Hepatic stellate cell (primary cell): Measurements from ENCODE around the gene PARL.

Experiments
- DNase-seq: peaks from one replicate; pipeline ENCODE4 v3.0.0; 2011; ENCODE audit warnings: low spot score

The PARL gene

DNA sequence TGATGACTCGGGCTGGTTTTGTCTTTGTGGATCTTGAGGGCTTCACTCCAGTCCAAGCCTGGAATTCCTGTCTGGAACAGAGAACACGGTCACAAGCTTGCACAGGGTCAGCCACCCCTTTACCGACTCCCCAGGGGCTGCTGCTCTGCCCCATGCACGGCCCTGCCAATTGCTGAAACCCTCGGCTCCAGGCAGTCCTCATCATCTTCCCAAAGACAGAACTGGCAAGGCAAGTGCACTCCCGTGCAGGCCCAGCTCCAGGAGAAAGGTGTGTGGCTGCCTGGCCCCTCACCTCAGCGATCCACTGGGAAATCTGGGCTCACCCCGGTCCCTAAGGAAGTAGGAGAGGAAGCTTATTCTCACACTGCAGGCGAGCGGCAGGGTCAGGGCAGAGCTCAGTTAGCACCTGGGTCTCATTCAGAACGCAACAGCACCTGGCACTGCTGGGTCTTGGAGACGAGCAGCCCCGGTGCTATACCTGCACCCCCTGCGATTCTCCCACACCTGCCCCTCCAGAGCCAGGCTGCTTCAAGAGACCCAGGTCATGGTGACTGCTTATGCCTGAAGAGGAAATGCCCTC lies 66.5 kb downstream of the PARL start:
- DNase-seq = no peak

- DNase-seq = no peak
Measured at GRCh38 chr3:183817639-183818038, 67.0 kb downstream of the PARL start.

DNA sequence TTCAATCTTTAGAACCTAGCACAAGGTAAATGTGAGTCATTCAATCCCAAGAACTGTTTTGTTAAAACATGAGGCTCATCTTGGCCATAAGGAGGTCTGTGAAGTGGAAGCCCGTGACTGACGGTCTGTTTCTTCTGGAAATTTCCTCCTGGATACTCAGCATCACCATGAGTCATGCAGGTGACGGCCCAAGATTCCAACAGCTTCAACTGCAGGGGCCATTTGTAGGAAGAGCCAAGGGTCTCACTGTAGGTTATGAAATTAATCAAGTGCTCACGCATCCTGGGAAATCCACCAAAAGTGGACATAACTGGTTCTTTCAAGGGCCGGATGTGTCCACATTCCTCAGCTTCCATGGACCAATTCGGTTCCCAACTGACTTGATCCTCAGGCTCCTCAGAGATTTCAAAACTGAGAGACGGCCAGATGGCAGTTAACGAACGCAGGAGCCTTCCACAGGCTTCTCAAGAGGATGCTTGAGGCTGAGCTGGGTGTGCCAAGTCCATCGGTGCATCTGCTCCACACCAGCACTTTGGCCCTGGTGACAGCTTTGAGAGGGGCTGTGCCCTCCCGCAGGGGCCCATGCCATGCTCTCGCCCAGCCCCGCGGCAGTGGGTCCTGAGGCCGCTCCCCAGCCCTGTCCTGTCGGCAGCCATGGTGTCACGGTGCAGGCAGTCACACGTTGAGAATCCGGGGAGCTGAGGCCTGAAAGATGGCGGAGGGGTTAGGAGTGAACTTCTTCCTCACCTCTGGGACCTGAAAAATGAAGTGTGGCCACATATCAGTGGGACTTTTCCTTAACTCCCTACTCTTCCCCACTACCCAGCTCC lies 67.8 kb downstream of the PARL start:
- DNase-seq = no peak

DNA sequence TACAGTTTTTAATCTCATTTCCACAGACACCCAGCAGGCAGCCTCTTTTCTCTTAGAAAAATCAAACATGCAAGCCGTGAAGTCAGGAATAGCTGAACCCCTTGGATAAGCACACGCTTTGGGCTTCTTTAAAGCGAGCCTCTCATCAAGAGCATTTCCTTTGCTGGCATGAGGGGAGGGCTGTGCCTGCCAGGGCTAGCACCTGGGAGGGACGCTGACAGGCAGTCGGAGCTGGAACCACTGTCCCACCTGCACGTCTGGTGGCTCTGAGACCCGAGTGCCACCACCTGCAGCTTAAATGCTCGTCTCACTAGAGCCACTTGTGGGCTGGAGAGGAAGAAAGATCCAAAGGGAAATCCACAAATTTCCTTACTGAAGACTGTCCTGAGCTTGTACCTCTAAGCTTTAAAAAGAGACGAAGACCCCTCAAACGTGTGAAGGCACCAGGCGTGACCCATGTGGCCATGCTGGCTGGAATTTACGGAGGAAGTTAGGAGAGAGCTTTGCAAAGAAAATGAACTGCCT lies 68.7 kb downstream of the PARL start:
- no peak for DNase-seq

DNA sequence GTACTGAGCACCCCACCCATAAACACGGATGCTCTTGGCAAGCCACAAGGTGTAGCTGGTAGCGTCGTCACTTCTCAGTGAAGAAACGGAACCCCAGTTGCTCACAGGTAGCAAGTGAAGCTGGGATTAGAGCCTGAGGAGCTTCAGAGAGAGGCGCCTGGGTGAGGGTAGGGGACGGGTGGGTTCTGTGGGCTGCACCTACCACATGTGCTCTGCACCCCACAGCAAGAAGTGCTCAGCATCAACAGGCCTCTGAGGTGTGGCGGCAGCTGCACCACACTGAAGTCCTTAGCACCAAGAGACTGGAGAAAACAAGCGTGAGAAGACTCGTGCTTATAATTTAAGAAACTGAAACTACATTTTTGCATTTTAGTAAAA lies 69.1 kb downstream of the PARL start:
- no peak for DNase-seq

- DNase-seq = no peak
Measured at GRCh38 chr3:183814240-183814639, 70.4 kb downstream of the PARL start.

DNA sequence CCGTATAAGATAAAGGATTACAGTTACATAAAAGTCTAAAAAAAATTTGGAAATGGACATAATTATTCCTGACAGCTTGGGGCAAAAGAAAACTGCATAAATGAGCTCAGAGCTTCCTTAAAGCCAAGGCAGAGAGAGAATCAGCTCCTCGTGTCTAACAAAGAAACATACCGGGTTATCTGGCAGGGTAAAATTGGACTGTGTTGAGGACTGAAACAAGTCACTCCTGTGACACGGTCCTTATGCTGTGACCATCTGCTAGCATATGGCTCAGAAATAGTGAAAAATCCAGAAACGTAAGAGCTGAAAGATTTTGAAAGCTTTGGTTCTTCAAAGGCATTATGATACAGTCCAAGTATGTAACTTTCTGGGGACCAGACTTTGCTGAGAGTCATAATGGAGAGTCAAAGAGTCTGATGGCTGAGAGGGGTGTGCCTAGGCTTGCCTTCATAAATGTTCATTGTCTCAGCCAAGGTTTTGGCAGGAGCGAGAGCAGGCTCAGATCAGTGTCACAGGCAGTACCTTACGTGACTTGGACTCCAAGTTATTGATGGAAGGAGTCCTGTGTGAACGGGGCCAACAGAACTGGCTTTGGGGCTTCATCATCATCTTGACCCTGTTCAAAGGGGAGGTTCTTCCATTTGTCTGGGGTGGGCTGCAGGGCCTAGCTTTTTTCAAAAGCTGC lies 71.8 kb downstream of the PARL start:
- DNase-seq = no peak

GRCh38 chr3:183811638-183812037 lies 73.0 kb downstream of the PARL start:
- no peak for DNase-seq

- no peak for DNase-seq
Measured at GRCh38 chr3:183810643-183811594, 73.8 kb downstream of the PARL start.

DNA sequence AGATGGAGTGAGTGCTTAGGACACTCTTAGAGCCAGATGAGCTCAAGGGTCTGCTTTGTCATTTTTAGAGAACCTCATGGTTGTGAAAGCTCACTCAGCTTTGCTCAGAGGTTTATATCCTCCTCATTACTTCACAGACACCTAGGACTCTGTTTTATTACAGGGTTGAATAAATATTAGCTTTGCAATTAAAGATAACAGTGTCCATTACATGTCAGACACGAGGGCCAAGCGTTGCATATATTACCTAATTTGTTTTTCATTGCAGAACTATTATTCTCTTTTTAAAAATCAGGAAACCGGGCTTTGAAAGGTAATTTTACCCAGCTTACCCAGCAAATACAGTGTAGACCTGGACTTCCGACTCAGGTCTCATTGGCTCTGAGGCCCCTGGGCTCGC lies 75.4 kb downstream of the PARL start:
- DNase-seq = no peak

GRCh38 chr3:183808355-183808754 lies 76.3 kb downstream of the PARL start:
- DNase-seq = no peak

DNA sequence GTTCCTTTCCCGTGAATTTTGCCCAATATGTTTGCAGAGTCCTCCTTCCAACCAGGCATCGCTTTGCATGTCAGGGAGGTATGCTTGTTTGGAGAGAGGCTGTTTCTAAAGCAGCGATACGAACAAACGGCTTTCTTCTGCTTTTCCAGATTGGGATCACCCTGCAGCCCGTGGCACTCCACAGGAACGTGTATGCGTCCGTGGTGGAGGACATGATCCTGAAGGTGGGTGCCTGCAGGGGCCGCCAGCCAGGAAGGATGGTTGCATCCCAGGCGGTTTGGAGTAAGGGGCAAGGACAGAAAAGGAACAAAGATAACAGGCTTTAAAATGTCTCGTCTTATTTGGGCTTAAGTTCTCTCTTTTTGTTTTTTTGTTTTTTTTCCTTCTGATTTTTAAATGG lies 76.8 kb downstream of the PARL start:
- no peak for DNase-seq

GRCh38 chr3:183807209-183807728 lies 77.4 kb downstream of the PARL start:
- DNase-seq = no peak

GRCh38 chr3:183802989-183803388 lies 81.7 kb downstream of the PARL start:
- no peak for DNase-seq

DNA sequence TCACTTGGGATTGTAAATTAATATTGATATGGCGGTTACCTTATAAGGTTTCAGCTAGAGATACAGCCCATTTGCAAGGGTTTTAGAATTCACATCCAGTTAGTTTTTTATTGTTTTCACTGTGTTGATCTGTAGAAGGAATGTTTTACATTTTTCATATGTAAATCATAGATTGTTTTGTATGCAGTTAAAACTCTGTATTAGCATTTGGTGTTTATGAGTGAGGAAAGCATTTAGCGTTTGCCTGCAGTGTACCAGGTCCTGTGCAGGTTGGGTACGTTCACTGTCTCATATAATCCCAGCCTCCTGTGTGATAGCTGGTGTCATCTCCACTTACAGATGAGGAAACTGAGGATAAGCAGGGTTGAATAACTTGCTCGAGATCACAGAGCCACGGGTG lies 83.1 kb downstream of the PARL start:
- no peak for DNase-seq

DNA sequence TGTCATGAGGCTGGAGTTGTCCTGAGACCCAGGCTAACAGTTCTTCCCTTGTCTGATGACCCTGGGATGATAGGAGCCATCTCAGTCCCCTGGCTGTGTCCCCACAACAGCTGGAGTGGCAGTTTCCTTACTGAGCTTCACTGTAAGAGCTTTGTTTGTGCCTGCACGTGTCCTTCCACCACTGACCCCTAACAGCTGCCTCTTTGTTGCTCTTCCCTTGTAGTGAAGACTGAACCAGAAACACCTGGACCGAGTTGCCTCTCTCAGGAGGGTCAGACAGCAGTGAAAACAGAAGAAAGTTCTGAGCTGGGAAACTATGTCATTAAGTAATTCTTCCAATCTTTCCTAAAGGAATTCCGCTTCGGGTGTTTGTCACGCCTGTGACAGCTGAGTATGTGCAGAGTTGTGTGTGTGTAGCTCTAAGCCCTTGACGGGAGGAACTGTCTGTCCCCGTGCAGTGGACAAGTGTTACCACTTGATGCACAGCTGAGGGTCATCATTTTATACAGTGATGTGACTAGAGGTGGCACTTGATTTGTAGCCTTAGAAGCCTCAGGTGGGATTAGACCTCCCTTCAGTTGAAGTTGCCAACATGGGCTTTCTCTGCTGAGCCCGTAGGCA lies 84.3 kb downstream of the PARL start:
- no peak for DNase-seq

DNA sequence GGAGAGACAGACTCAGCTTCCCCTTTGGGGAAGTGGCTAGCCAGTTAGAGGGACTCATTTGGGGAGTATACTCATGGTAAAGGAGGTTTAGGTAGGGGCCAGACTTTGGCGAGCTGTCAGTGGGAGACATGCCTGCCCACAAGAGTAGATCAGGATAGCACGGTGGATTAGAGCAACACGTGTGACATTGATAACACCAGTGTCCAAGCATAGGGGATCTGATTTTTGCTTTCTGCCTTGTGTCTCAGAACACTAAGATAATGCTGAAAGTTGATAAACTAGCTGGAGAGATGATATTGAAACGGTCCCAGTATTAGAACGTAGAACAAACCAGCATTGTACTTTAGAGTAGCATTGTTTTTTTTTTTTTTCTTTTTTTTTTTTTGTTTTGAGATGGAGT lies 85.2 kb downstream of the PARL start:
- no peak for DNase-seq

DNA sequence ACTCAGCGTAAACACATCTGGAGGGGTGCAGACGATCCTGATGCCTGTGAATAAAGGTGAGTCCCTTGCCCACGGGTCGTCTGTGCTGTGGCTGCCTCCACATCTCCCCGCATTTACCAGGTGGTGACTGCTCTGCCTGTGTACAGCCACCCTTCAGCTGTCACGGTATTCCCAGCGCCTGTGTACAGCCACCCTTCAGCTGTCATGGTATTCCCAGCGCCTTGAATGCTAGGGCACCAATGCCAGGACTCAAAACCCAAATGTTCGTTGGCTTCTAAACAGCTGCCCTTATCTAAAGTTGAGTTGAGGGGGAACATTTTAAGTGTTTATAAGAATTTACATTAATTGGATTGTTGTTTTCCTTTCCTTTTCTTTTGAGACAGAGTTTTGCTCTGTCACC lies 86.7 kb downstream of the PARL start:
- DNase-seq = no peak

DNA sequence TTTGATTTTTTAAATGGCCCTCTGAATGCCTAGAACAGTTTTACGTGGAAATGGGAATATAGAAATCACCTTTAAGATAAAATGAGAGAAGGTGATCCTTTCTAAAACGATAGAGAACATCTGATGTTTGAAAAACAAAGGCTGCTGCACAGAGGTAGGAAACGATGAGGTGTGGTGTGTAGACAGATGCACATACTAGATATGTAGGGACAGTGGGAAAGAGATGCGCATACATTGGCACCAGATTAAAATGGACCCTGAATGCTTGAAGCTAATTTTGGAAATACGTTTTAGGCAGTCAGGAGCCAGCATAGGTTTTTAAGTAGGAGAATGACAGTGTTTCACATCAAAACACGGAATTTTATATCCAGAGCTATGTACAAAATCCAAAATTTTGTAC lies 88.3 kb downstream of the PARL start:
- DNase-seq = no peak

GRCh38 chr3:183794452-183794851 lies 90.2 kb downstream of the PARL start:
- no peak for DNase-seq

DNA sequence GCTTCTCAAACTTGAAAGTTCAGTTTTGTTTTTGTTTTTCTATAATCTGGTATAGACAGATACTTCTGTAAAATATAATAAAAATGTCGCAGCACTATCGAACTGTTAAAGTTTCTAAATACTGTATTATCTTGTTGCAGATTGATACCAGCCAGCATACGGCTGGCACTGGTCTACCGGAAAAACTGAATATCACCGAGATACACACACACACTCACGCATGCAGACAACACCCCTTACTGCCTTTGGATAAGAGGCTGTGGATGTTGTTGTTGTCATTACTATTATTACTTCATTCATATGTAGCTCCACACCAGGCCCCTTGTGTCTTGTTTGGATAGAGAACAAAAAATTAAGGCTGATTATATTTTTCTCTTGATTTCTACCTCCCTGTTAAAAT lies 91.7 kb downstream of the PARL start:
- no peak for DNase-seq
